Suprapubic skin (tissue), 4 donors: ENCODE measurements around the gene LMNB1. TPM values are rescaled to one million over a fixed set of nuclear protein-coding genes. Genes with fewer than 3 reads are reported as not detected.

Experiments
- DNase-seq, 2 donors: peaks; one replicate each; pipeline ENCODE4 v3.0.0-alpha.2; 2019; ENCODE audit warnings: low spot score in 2 of 2
- H3K27ac ChIP-seq: fragments of 200-600 bp; sonication (generic); one replicate; pipeline ENCODE4 v1.5.1; 2019
- H3K27me3 ChIP-seq: fragments of 200-600 bp; sonication (generic); one replicate; pipeline ENCODE4 v1.5.1; 2019
- H3K36me3 ChIP-seq: fragments of 200-600 bp; sonication (generic); one replicate; pipeline ENCODE4 v1.5.1; 2019
- H3K4me1 ChIP-seq: fragments of 200-600 bp; sonication (generic); one replicate; pipeline ENCODE4 v1.5.1; 2019
- H3K4me3 ChIP-seq: fragments of 200-600 bp; sonication (generic); one replicate; pipeline ENCODE4 v1.5.1; 2019; ENCODE audit warnings: mild to moderate bottlenecking
- H3K9me3 ChIP-seq: fragments of 200-600 bp; sonication (generic); one replicate; pipeline ENCODE4 v1.5.1; 2019
- EP300 ChIP-seq: sonication (generic); formaldehyde crosslinking; IDR thresholded peaks from one replicate; pipeline ENCODE4 v1.6.1; 2017; ENCODE audit warnings: antibody characterized with exemption
- POLR2A ChIP-seq, 2 donors: fragments of 450-650 bp; IDR thresholded peaks; one replicate each; pipeline ENCODE4 v1.6.1; 2017; ENCODE audit warnings: antibody characterized with exemption in 2 of 2, mild to moderate bottlenecking in 2 of 2, moderate library complexity in 2 of 2
- POLR2AphosphoS5 ChIP-seq, 3 donors: sonication (generic); formaldehyde crosslinking; IDR thresholded peaks; one replicate each; pipeline ENCODE4 v1.6.1; 2017; ENCODE audit warnings: antibody characterized with exemption in 3 of 3
- WGBS: methylation state at CpG from one replicate; pipeline ENCODE4 v1.1.5; 2018; 5-methylcytosine and 5-hydroxymethylcytosine counted together
- total RNA-seq, 4 donors: library from RNA; depleted of rRNA; stranded (reverse); fragments of >200 nt; gene quantifications; one replicate each; pipeline ENCODE4 v1.1.0, GENCODE V29; 2016
- TF ChIP-seq, protein P1 (sequence below), 2 donors: fragments of 200-600 bp in 1 of 2; fragments of 450-650 bp in 1 of 2; sonication (generic) in 1 of 2; IDR thresholded peaks; one replicate each; pipeline ENCODE4 v1.5.1; 2016 to 2019; ENCODE audit warnings: antibody characterized with exemption in 2 of 2, mild to moderate bottlenecking in 1 of 2, moderate library complexity in 1 of 2

The LMNB1 gene
- total RNA-seq, 4 donors from 2014 or later, result 12.1 to 18.3 (median 14.6) TPM

DNA sequence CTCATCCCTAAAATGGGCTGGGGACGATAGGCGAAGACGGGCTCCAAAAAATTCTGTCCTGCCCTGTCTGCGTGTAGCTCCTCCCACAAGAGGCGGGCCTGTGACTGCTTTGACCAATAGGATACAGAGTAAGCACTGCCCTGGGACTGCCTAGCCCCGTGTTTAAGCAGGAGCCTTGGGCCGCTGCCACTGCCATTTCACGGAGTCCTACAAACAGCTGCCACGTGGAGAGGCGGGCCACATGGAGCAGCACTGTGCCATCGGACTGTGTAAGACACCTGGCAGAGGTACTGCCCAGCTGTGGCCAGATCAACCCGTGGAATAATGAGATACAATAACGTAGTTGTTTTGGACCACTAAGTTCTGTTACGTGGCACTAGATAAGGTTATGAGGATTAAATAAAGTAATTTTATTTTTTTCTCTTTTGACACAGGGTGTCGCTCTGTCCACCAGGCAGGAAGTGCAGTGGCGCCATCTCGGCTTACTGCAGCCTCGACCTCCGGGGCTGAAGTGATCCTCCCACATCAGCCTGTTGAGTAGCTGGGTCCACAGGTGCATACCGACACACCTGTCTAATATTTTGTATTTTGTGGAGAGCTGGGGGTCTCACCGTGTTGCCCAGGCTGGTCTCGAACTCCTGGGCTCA is 87.2 kb downstream of the LMNB1 start:
- Histone ChIP-seq H3K9me3 (no peaks in the 10 kb centered on the region), H3K36me3 (no peaks in the 10 kb centered on the region), H3K4me1 (peaks cover 6% of the 10 kb centered on the region), H3K27ac (no peak overlapping the region), H3K27me3 (no peaks in the 10 kb centered on the region), H3K4me3 (no peak overlapping the region)
- TF ChIP-seq POLR2AphosphoS5 (IDR thresholded peaks at IDR 0.05) (no peak), POLR2A (IDR thresholded peaks at IDR 0.05) (no peak), EP300 (no peak)
- TF ChIP-seq, protein P1, sequence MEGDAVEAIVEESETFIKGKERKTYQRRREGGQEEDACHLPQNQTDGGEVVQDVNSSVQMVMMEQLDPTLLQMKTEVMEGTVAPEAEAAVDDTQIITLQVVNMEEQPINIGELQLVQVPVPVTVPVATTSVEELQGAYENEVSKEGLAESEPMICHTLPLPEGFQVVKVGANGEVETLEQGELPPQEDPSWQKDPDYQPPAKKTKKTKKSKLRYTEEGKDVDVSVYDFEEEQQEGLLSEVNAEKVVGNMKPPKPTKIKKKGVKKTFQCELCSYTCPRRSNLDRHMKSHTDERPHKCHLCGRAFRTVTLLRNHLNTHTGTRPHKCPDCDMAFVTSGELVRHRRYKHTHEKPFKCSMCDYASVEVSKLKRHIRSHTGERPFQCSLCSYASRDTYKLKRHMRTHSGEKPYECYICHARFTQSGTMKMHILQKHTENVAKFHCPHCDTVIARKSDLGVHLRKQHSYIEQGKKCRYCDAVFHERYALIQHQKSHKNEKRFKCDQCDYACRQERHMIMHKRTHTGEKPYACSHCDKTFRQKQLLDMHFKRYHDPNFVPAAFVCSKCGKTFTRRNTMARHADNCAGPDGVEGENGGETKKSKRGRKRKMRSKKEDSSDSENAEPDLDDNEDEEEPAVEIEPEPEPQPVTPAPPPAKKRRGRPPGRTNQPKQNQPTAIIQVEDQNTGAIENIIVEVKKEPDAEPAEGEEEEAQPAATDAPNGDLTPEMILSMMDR (IDR thresholded peaks at IDR 0.05), result no peak
- DNase-seq, result no peak
- 96% methylated on average over 22 of the region's 22 CpGs for WGBS

DNA sequence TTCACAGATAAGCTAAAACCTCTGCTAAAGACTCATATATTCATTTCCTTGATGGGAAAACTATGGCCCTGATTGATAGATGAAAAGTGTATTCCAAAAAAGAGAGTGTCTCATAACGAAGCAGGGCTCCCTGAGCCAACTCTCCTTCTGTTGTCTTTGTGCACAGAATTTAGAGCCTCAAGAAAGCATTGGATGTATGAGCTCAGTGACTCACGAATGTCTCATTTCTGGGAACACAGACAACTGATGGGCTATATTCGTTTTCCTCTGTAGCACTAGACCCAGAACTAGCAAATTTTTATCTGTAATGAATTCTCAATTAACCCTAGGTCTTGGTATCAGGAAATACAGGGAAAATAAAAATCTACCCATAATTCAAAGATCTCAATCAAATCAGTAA is 88.4 kb downstream of the LMNB1 start:
- Histone ChIP-seq H3K27me3 (no peaks in the 10 kb centered on the region), H3K27ac (no peak overlapping the region), H3K4me3 (no peak overlapping the region), H3K36me3 (no peaks in the 10 kb centered on the region), H3K4me1 (peaks cover 8% of the 10 kb centered on the region), H3K9me3 (no peaks in the 10 kb centered on the region)
- 42% methylated on average over 3 of the region's 3 CpGs for WGBS
- DNase-seq, result no peak
- TF ChIP-seq POLR2A (IDR thresholded peaks at IDR 0.05), result no peak
- no peak for TF ChIP-seq POLR2AphosphoS5 (IDR thresholded peaks at IDR 0.05)
- TF ChIP-seq, protein P1 (IDR thresholded peaks at IDR 0.05), result no peak
- TF ChIP-seq EP300, result no peak

DNA sequence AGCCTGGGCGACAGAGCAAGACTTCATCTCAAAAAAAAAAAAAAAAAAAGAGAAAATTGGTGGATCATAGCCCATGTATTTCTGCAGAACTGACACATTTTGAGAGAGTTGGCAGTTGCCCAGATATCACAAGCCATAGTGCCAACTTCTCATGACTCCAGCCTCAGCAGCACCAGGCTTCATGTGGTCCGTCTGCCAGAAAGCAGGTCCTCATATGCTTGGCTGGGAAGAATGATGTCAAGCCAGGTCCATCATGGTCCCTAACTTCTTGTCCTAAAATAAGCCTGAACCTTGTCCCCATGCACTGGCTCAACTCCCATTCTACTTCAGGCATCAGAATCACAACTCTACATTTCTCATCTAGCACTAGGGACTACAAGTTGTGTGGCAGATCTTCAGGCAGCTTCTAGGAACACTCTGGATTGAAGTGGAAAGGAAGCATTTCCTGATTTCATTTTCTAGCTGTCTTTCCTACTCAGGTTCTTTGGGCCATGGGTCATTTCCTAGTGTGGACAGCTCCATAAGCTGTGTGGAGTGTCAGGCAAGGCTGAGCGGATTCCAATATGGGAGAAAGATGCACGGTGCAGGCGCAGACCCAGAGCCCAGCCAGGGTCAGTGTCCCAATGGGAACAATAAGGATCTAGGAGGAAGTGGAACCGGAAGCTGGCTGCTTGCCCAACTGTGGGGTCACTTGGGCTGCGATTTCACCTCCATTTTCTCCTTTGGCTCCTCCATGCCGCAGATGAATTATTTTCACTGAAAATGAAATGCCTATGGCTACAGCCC is 90.1 kb downstream of the LMNB1 start:
- Histone ChIP-seq H3K4me1 (peaks cover 8% of the 10 kb centered on the region), H3K36me3 (no peaks in the 10 kb centered on the region), H3K4me3 (no peak overlapping the region), H3K27me3 (no peaks in the 10 kb centered on the region), H3K27ac (no peak overlapping the region), H3K9me3 (no peaks in the 10 kb centered on the region)
- TF ChIP-seq POLR2A (IDR thresholded peaks at IDR 0.05), result no peak
- TF ChIP-seq, protein P1 (IDR thresholded peaks at IDR 0.05), result no peak
- TF ChIP-seq EP300, result no peak
- no peak for TF ChIP-seq POLR2AphosphoS5 (IDR thresholded peaks at IDR 0.05)
- 84% methylated on average over 8 of the region's 8 CpGs for WGBS
- DNase-seq, result no peak

DNA sequence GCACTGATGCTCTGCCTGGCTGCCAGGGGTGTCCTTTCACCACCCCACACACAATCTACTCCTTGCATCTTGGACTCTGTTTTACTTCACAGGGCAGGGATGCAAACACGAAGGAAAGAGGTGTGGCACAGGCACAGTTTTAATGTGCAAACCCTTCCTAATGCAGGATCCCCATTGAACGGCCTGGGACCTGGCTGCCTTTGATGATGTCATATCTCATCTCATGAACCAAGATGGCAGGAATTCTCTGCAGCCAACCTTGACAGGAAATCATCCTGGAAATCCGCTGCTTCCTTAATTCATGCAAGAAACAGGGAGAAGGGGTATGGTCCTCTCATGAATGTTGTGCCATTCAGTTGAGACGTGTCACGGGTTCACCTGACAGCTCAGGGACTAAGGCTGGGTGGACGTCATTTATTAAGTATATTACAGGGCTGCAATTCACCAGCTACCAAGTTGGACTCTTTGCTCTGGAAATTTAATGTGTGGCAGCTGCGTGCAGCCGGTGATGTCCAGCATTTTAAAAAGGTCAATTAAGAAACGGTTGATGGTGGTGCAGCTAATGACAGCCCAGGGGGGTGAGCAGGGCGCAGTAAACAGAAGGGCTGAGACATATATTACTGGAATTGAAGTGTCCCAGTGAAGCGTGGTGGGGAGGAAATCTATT is 91.5 kb downstream of the LMNB1 start:
- TF ChIP-seq POLR2AphosphoS5 (IDR thresholded peaks at IDR 0.05) (no peak), EP300 (no peak), POLR2A (IDR thresholded peaks at IDR 0.05) (no peak)
- TF ChIP-seq, protein P1 (IDR thresholded peaks at IDR 0.05), result no peak
- H3K4me1 ChIP-seq, result peaks cover 8% of the 10 kb centered on the region
- peak overlapping the region; percentile 22 for H3K4me3 ChIP-seq
- H3K9me3 ChIP-seq, result no peaks in the 10 kb centered on the region
- no peak for DNase-seq
- no peaks in the 10 kb centered on the region for H3K36me3 ChIP-seq
- no peaks in the 10 kb centered on the region for H3K27me3 ChIP-seq
- WGBS, result 65% methylated on average over 11 of the region's 11 CpGs
- no peak overlapping the region for H3K27ac ChIP-seq

DNA sequence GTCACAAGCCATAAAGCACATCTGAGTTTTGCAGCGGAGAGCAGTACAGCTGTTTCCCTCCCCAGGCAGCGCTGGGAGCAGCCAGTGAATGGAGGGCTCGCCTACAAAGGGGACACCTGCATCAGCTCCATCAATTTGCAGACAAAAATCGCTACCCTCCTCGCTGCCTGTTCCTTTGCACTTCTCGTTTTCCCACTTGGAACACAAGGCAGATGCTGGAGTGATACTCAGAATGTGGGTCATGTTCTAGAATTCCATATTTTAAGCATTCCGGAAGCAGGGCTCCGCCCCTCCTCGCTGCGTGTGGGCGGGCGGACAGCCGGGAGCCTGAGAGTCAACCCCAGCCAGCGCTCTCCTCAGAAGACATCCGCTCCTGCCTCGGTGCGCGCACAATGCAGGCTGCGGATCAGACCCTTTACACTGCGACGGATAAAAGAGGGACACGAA is 92.1 kb downstream of the LMNB1 start:
- TF ChIP-seq, protein P1 (IDR thresholded peaks at IDR 0.05), result no peak
- TF ChIP-seq POLR2A (IDR thresholded peaks at IDR 0.05), result no peak
- TF ChIP-seq EP300, result no peak
- no peak for TF ChIP-seq POLR2AphosphoS5 (IDR thresholded peaks at IDR 0.05)
- Histone ChIP-seq H3K27me3 (no peaks in the 10 kb centered on the region), H3K36me3 (no peaks in the 10 kb centered on the region), H3K9me3 (no peaks in the 10 kb centered on the region), H3K27ac (no peak overlapping the region), H3K4me3 (peak overlapping the region; percentile 22), H3K4me1 (peaks cover 8% of the 10 kb centered on the region)
- no peak for DNase-seq
- 14% methylated on average over 21 of the region's 22 CpGs for WGBS
